ENCODE measurements around the gene WDR73. TPM values are rescaled to one million over a fixed set of nuclear protein-coding genes. Genes with fewer than 3 reads are reported as not detected.
A peak's percentile ranks its signal among the peaks of the same experiment; 100 is the strongest.

The WDR73 gene
- total and polyA plus RNA-seq, 2 of the 8 experiments (the other 6 are each of a cell fraction or from before 2014, with no cell fraction given) = 22.7 to 23.1 TPM

DNA sequence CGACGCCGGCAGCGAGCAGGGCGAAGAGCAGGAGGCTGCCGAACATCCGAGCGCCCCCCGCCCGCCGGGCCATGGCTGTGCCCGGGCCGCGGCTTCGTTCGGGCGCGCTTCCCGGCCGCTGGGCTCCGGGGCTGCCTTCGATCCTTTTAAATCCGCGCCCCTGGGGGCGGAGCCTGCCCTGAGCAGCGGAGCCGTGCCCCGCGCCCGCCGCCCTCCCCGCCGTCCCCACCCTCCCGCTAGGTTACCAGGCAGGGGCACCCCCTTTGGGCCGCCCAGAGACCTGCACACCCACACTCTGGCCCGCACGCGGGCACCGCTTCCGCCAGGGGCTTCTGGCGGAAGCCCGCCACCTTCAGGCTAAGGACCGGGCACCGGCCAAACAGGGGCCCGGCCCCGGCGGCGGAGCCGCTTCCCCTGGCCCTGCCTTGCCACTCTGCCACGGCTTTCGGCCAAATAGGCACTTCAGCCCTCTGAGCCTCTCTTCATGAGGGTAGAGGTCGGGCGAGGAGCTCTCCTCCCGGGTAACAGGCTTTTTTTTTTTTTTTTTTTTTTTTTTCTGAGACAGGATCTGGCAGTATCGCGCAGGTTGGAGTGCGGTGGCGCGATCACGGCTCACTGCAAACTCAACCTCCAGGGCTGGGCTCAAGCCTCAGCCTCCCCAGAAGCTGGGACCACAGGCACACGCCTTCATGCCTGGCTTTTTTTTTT is 4.2 kb upstream of the WDR73 start, which contains the start of gene NMB (continued):
- TF ChIP-seq, protein P1, sequence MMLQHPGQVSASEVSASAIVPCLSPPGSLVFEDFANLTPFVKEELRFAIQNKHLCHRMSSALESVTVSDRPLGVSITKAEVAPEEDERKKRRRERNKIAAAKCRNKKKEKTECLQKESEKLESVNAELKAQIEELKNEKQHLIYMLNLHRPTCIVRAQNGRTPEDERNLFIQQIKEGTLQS (IDR thresholded peaks at IDR 0.05; ENCODE audit: insufficient read depth, low read depth, low read length) = no peak
- TF ChIP-seq ASH2L (IDR thresholded peaks at IDR 0.05; ENCODE audit: low read length) (no peak), RXRA (IDR thresholded peaks at IDR 0.05; ENCODE audit: insufficient read depth, low read depth, low read length) (0 out of 2 replicates have a peak, but pooled peaks have one; percentile 47), CEBPB (IDR thresholded peaks at IDR 0.05; ENCODE audit: low read depth, low read length) (no peak), GTF2F1 (IDR thresholded peaks at IDR 0.05; ENCODE audit: borderline replicate concordance, low read depth, low read length) (no peak), EP300 (IDR thresholded peaks at IDR 0.05; ENCODE audit: borderline replicate concordance in 1 of 2, low read depth in 2 of 2, low read length in 2 of 2) (no peak), RFX5 (IDR thresholded peaks at IDR 0.05; ENCODE audit: borderline replicate concordance, low read depth, low read length) (no peak), TEAD4 (IDR thresholded peaks at IDR 0.05; ENCODE audit: low read depth, low read length) (no peak), YY1 (IDR thresholded peaks at IDR 0.05; ENCODE audit: low read depth, low read length) (peak; percentile 64), NANOG (IDR thresholded peaks at IDR 0.05; ENCODE audit: insufficient read depth, low read depth, low read length, poor library complexity, severe bottlenecking) (no peak), HDAC6 (IDR thresholded peaks at IDR 0.05; ENCODE audit: low read depth, low read length) (no peak), NRF1 (IDR thresholded peaks at IDR 0.05; ENCODE audit: low read depth, low read length) (no peak), KDM4A (IDR thresholded peaks at IDR 0.05; ENCODE audit: low read depth, low read length, severe bottlenecking) (peak; percentile 47), KDM5A (IDR thresholded peaks at IDR 0.05; ENCODE audit: low read length) (no peak), CTBP2 (IDR thresholded peaks at IDR 0.05; ENCODE audit: borderline replicate concordance, insufficient read depth, insufficient read length, low read length) (no peak), SAP30 (IDR thresholded peaks at IDR 0.05; ENCODE audit: insufficient read depth, insufficient replicate concordance, low read length) (no peak), ZNF274 (IDR thresholded peaks at IDR 0.05; ENCODE audit: borderline replicate concordance, extremely low read depth, low read length) (no peak), POLR2A (IDR thresholded peaks at IDR 0.05; ENCODE audit: control extremely low read depth in 1 of 2, low read depth in 2 of 2, low read length in 2 of 2) (peak; percentile 55 to 80), SP4 (IDR thresholded peaks at IDR 0.05; ENCODE audit: low read length) (no peak), JUN (IDR thresholded peaks at IDR 0.05; ENCODE audit: low read depth, low read length) (no peak), SIRT6 (IDR thresholded peaks at IDR 0.05; ENCODE audit: low read length) (no peak)
- TF ChIP-seq, protein P2, sequence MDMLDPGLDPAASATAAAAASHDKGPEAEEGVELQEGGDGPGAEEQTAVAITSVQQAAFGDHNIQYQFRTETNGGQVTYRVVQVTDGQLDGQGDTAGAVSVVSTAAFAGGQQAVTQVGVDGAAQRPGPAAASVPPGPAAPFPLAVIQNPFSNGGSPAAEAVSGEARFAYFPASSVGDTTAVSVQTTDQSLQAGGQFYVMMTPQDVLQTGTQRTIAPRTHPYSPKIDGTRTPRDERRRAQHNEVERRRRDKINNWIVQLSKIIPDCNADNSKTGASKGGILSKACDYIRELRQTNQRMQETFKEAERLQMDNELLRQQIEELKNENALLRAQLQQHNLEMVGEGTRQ (IDR thresholded peaks at IDR 0.05; ENCODE audit: low read length) = no peak
- TF ChIP-seq, protein P3, sequence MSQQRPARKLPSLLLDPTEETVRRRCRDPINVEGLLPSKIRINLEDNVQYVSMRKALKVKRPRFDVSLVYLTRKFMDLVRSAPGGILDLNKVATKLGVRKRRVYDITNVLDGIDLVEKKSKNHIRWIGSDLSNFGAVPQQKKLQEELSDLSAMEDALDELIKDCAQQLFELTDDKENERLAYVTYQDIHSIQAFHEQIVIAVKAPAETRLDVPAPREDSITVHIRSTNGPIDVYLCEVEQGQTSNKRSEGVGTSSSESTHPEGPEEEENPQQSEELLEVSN (IDR thresholded peaks at IDR 0.05) = no peak
